ENCODE measurements around the gene MAML1.

MAML1 gene

DNA sequence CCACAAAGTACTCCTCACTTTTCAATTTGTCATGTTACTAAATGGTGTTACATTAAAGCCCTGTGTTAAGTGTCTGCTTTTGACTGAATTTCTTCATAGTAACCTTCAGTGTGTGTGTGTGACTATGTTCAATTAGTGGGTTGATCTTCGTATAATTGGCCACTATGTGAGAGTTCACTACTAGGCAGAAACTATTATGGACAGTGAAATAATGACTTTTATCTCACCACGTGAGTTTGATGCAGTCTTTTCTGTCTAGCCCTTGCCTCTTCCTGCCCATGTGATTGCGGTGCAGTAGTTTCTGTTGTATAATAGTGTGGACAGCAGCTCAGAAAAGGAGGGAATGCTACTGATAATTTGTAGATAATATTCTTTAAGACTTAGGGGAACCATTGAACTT lies 1.8 kb upstream of the MAML1 start:
- H3K27me3 Mint-ChIP-seq (ENCODE audit: low read depth, poor library complexity), result peaks cover 4% of the 10 kb centered on the region
- TF ChIP-seq, protein P1, sequence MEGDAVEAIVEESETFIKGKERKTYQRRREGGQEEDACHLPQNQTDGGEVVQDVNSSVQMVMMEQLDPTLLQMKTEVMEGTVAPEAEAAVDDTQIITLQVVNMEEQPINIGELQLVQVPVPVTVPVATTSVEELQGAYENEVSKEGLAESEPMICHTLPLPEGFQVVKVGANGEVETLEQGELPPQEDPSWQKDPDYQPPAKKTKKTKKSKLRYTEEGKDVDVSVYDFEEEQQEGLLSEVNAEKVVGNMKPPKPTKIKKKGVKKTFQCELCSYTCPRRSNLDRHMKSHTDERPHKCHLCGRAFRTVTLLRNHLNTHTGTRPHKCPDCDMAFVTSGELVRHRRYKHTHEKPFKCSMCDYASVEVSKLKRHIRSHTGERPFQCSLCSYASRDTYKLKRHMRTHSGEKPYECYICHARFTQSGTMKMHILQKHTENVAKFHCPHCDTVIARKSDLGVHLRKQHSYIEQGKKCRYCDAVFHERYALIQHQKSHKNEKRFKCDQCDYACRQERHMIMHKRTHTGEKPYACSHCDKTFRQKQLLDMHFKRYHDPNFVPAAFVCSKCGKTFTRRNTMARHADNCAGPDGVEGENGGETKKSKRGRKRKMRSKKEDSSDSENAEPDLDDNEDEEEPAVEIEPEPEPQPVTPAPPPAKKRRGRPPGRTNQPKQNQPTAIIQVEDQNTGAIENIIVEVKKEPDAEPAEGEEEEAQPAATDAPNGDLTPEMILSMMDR (IDR thresholded peaks at IDR 0.05), result no peak
- H3K9me3 Mint-ChIP-seq, result no peaks in the 10 kb centered on the region
- H3K27ac Mint-ChIP-seq, result peak overlapping the region; percentile 66
- no peak overlapping the region for H3K4me3 Mint-ChIP-seq
- no peak for DNase-seq
- H3K4me1 Mint-ChIP-seq, result peaks cover 10% of the 10 kb centered on the region
- H3K36me3 Mint-ChIP-seq (ENCODE audit: low read depth), result peaks cover 53% of the 10 kb centered on the region

DNA sequence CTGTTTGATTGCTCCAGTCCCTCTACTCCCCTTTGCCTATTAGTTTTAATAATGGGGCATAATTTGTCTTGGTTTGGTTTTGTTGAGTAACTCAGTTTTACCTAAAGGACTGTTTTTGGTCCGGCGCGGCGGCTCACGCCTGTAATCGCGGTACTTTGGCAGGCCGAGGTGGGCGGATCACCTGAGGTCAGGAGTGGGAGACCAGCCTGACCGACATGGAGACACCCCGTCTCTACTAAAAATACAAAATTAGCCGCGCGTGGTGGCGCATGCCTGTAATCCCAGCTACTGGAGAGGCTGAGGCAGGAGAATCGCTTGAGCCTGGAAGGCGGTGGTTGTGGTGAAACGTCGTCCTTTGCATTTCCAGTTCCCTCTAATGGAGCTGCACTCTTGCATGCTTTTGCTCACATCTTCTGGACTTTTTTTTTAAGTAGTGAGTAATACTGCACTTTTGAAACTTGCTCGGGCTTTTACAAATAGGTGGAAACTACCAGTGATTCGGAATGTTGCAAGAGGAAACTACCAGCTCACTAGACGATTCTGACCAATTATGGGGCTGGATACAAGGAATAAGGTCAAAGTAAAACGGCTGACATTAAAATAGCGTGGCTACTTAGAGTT lies 721 bp upstream of the MAML1 start:
- Mint-ChIP-seq H3K4me3 (peak overlapping the region; percentile 81), H3K9me3 (no peaks in the 10 kb centered on the region), H3K36me3 (ENCODE audit: low read depth) (peaks cover 47% of the 10 kb centered on the region), H3K27ac (peak overlapping the region; percentile 75), H3K27me3 (ENCODE audit: low read depth, poor library complexity) (peaks cover 4% of the 10 kb centered on the region), H3K4me1 (peaks cover 11% of the 10 kb centered on the region)
- DNase-seq, result no peak
- TF ChIP-seq, protein P1 (IDR thresholded peaks at IDR 0.05), result no peak

DNA sequence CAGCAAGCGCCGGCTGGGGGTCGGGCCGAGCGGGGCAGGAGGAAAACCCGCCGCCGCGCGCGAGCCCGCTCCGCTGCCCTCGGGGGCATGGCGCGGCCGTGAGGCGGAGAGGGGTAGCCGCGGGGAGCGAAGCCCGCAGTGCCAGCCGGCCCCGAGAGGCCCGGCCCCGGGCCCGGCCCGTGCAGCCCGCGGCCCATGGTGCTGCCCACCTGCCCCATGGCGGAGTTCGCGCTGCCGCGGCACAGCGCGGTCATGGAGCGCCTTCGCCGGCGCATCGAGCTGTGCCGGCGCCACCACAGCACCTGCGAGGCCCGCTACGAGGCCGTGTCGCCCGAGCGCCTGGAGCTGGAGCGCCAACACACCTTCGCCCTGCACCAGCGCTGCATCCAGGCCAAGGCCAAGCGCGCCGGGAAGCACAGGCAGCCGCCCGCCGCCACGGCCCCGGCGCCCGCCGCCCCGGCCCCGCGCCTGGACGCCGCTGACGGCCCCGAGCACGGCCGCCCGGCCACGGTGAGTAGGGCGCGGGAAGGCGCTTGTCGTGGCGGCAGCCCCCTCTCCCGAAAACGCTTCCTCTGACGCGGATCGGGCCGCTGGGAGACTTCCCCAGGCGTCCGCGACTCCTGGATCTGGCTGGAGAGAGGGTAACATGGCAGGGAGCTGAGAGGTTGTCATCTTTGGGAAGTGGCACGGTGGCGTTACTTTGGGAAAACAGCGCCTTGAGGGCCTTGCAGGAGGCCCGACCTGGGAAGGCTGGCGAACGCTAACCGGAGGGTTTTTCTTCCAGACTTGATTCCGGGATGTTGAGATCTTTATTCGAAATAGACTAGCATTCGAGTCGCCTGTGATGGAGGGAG lies 523 bp downstream of the MAML1 start:
- DNase-seq, result peak; percentile 55
- H3K27ac Mint-ChIP-seq, result peak overlapping the region; percentile 96
- H3K4me1 Mint-ChIP-seq, result peaks cover 19% of the 10 kb centered on the region
- TF ChIP-seq, protein P1 (IDR thresholded peaks at IDR 0.05), result no peak
- peaks cover 47% of the 10 kb centered on the region for H3K36me3 Mint-ChIP-seq (ENCODE audit: low read depth)
- H3K4me3 Mint-ChIP-seq, result peak overlapping the region; percentile 97
- peaks cover 4% of the 10 kb centered on the region for H3K27me3 Mint-ChIP-seq (ENCODE audit: low read depth, poor library complexity)
- peaks cover 2% of the 10 kb centered on the region for H3K9me3 Mint-ChIP-seq

DNA sequence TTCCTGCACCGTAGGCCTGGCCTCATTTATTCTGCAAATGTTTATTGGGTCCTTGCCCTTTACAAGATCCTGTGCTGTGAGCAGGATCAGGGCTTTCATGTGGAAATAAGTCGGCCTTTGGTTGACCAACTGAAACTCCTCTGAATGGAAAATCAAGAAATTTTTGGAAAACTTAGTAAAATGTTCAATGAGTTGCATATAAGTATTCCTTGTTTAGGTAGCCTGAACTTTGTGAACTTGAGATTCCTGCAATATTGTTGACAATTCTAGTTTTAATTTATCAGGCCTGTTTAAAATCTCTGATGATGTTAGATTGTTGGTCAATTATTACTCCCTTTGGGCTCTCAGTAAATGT lies 1.1 kb downstream of the MAML1 start:
- no peak for DNase-seq
- Mint-ChIP-seq H3K27me3 (ENCODE audit: low read depth, poor library complexity) (peaks cover 4% of the 10 kb centered on the region), H3K4me3 (peak overlapping the region; percentile 97), H3K4me1 (peaks cover 24% of the 10 kb centered on the region), H3K9me3 (peaks cover 7% of the 10 kb centered on the region), H3K27ac (peak overlapping the region; percentile 96), H3K36me3 (ENCODE audit: low read depth) (peaks cover 50% of the 10 kb centered on the region)
- TF ChIP-seq, protein P1 (IDR thresholded peaks at IDR 0.05), result no peak

DNA sequence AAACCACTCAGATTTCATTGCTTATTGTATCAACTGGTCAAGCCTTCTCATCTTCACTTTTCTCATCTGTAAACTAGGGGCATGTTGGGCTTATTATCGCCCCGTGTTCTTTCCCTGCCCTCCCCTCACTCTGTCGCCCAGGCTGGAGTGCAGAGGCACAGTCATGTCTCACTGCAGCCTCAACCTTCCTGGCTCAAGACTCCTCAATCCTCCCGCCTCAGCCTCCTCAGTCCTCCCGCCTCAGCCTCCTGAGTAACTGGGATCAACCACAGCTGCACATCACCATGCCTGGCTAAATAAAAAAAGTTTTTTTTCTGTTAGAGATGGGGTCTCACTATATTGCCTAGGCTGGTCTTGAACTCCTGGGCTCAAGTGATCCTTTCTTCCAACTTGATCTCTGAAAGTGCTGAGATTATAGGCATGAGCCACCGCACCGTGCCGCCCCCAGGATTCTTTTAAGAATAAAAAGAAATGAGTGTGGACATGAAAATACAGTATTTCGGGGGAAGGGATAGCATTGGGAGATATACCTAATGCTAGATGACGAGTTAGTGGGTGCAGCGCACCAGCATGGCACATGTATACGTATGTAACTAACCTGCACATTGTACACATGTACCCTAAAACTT lies 2.0 kb downstream of the MAML1 start:
- TF ChIP-seq, protein P1 (IDR thresholded peaks at IDR 0.05), result no peak
- Mint-ChIP-seq H3K4me1 (peaks cover 24% of the 10 kb centered on the region), H3K27me3 (ENCODE audit: low read depth, poor library complexity) (peaks cover 4% of the 10 kb centered on the region), H3K9me3 (peaks cover 9% of the 10 kb centered on the region), H3K27ac (peak overlapping the region; percentile 89), H3K36me3 (ENCODE audit: low read depth) (peaks cover 54% of the 10 kb centered on the region), H3K4me3 (peak overlapping the region; percentile 97)
- no peak for DNase-seq
